T-helper 1 cell treated with Interleukin-12 subunit alpha and Interleukin-12 subunit beta and Interleukin-4 antibody, amounts not matched to agents 30 μg/mL and 1 μg/mL, for 36 hours (primary cell): ENCODE results near the gene XCL2.

Experiments
- H3K27ac Mint-ChIP-seq: one replicate; pipeline ENCODE4 v1.8.0; 2021; ENCODE audit warnings: mild to moderate bottlenecking, mixed read lengths
- H3K27me3 Mint-ChIP-seq: one replicate; pipeline ENCODE4 v1.8.0; 2021; ENCODE audit warnings: low read depth, mixed read lengths
- H3K36me3 Mint-ChIP-seq: one replicate; pipeline ENCODE4 v1.8.0; 2021; ENCODE audit warnings: low read depth, mixed read lengths
- H3K4me1 Mint-ChIP-seq: one replicate; pipeline ENCODE4 v1.8.0; 2021; ENCODE audit warnings: low read depth, mixed read lengths
- H3K4me3 Mint-ChIP-seq: one replicate; pipeline ENCODE4 v1.8.0; 2021; ENCODE audit warnings: mild to moderate bottlenecking, moderate library complexity, mixed read lengths
- H3K9me3 Mint-ChIP-seq: one replicate; pipeline ENCODE4 v1.8.0; 2021; ENCODE audit warnings: mixed read lengths

The XCL2 gene

GRCh38 chr1:168572633-168573032, 28.8 kb upstream of the XCL2 start:
- no peak overlapping the region for H3K27ac Mint-ChIP-seq

GRCh38 chr1:168570652-168571051, 26.9 kb upstream of the XCL2 start:
- H3K9me3 Mint-ChIP-seq = no peaks in the 10 kb centered on the region
- H3K36me3 Mint-ChIP-seq = peaks cover 3% of the 10 kb centered on the region
- peaks cover 20% of the 10 kb centered on the region for H3K4me1 Mint-ChIP-seq
- no peak overlapping the region for H3K4me3 Mint-ChIP-seq
- peaks cover 24% of the 10 kb centered on the region for H3K27me3 Mint-ChIP-seq
- H3K27ac Mint-ChIP-seq = no peak overlapping the region

More at GRCh38 chr1:168572633-168573032, 28.8 kb upstream of the XCL2 start:
- H3K4me1 Mint-ChIP-seq = peaks cover 23% of the 10 kb centered on the region
- H3K27me3 Mint-ChIP-seq = peaks cover 24% of the 10 kb centered on the region
- H3K4me3 Mint-ChIP-seq = no peak overlapping the region
- no peaks in the 10 kb centered on the region for H3K9me3 Mint-ChIP-seq
- H3K36me3 Mint-ChIP-seq = peaks cover 3% of the 10 kb centered on the region

DNA sequence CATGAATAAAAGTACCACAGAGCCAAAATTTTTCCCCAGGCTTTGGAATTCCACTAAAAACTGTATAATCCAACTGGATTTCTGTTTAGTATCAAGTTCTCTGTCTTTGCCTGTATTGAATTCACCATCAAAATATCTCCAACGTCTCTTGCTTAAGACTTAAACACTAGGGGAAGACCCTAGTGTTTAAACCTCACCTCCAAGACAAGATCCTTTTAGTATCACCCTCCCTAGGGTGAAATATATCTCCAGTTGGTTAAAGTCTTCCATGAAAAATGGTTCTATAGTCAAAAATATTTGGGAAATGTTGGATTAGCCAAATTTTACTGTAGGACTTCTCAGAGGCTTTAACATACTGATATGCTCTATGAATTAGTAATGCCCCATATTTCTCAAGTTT, 24.5 kb upstream of the XCL2 start:
- Mint-ChIP-seq H3K4me3 (no peak overlapping the region), H3K27me3 (peaks cover 33% of the 10 kb centered on the region), H3K27ac (no peak overlapping the region), H3K4me1 (peaks cover 7% of the 10 kb centered on the region), H3K36me3 (peaks cover 3% of the 10 kb centered on the region), H3K9me3 (no peaks in the 10 kb centered on the region)

- Mint-ChIP-seq H3K27ac (no peak overlapping the region), H3K4me1 (peaks cover 6% of the 10 kb centered on the region), H3K9me3 (peaks cover 7% of the 10 kb centered on the region), H3K27me3 (peaks cover 41% of the 10 kb centered on the region), H3K4me3 (no peak overlapping the region), H3K36me3 (peaks cover 8% of the 10 kb centered on the region)
Measured at GRCh38 chr1:168567568-168567967, 23.8 kb upstream of the XCL2 start.

DNA sequence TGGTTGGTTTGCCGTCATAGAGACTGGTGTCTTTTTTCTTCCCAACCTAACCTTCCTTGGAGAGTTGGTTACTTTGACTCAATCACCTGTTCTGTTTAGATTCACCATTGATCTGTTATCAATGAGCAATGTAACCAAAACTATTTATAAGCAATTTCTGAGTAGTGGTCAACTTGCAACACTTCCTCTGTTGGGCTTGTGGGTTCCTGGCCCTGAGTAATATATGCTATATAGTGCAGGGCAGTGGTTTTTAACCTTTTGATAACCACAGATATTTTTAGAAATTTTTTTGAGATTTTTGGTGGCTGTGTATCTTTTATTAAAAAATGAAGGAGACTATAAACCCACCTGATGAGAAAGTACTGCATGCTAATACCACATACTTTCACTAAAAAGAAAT, 23.2 kb upstream of the XCL2 start:
- peaks cover 9% of the 10 kb centered on the region for H3K36me3 Mint-ChIP-seq
- H3K27me3 Mint-ChIP-seq = peaks cover 43% of the 10 kb centered on the region
- H3K4me3 Mint-ChIP-seq = no peak overlapping the region
- H3K27ac Mint-ChIP-seq = no peak overlapping the region
- peaks cover under 1% of the 10 kb centered on the region for H3K4me1 Mint-ChIP-seq
- peaks cover 8% of the 10 kb centered on the region for H3K9me3 Mint-ChIP-seq

DNA sequence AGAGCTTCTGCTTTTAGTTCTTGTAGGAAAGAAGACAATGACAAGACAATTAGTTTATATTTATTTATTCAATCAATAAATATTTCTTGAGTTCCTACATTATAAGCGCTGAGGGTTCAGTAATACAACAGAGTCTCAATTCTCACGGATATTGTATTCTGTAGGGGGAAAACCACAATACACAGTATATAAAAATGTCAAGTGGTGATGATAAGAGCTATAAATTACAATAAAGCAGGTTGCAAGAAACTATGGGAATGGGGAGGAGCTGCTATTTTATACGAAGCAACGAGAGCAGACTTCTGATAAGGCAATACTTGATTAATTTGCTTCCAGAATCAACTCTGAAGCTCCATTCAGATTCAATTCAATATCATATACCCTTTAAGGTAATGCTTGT, 22.0 kb upstream of the XCL2 start:
- Mint-ChIP-seq H3K4me1 (no peaks in the 10 kb centered on the region), H3K4me3 (no peak overlapping the region), H3K27me3 (peaks cover 46% of the 10 kb centered on the region), H3K27ac (no peak overlapping the region), H3K36me3 (peaks cover 11% of the 10 kb centered on the region), H3K9me3 (peaks cover 11% of the 10 kb centered on the region)

DNA sequence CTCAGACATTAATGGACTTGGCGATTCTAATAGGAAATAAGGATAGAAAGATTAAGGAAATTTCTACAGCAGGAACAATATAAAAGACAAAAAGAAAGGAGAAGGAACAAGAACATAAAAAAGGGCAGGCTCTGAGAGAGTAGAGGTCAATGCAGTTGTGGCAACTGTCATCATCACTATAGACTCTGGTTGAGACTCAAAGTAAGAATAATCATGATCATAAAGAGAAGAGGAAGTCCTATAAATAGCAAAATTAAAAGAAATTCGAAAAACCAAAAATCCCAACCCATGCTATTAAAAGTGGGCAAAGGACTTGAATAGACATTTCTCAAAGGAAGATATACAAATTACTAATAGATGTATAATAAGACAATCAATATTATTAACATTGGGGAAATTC, 18.2 kb upstream of the XCL2 start:
- Mint-ChIP-seq H3K4me1 (peaks cover 9% of the 10 kb centered on the region), H3K36me3 (peaks cover 11% of the 10 kb centered on the region), H3K27ac (no peak overlapping the region)

GRCh38 chr1:168560370-168560769, 16.6 kb upstream of the XCL2 start:
- H3K4me3 Mint-ChIP-seq = no peak overlapping the region
- peaks cover 14% of the 10 kb centered on the region for H3K4me1 Mint-ChIP-seq
- peaks cover 41% of the 10 kb centered on the region for H3K27me3 Mint-ChIP-seq
- no peak overlapping the region for H3K27ac Mint-ChIP-seq
- H3K36me3 Mint-ChIP-seq = peaks cover 11% of the 10 kb centered on the region
- H3K9me3 Mint-ChIP-seq = peaks cover 11% of the 10 kb centered on the region

More for the DNA sequence above, 18.2 kb upstream of the XCL2 start:
- Mint-ChIP-seq H3K9me3 (peaks cover 11% of the 10 kb centered on the region), H3K4me3 (no peak overlapping the region), H3K27me3 (peaks cover 44% of the 10 kb centered on the region)

DNA sequence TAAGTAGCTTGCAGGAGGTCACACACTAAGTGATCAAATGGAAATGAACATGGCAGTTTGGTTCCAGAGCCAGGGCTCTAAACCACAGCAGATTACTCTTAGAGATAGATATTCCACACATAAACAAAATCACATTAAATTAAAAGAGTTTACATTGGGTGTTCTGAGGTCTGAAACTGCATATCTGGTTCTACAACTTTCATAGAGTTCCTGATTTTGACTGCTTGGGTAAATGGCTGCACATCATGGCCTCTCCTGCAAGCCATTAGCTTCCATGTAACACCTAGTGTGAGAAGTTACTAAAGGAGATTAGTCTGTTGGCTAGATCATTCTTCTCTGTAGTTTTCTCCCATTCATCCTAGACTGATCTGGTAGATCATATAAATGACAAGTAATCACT, 12.8 kb upstream of the XCL2 start:
- Mint-ChIP-seq H3K9me3 (no peaks in the 10 kb centered on the region), H3K4me1 (peaks cover 22% of the 10 kb centered on the region), H3K27ac (no peak overlapping the region), H3K27me3 (peaks cover 14% of the 10 kb centered on the region), H3K36me3 (no peaks in the 10 kb centered on the region), H3K4me3 (no peak overlapping the region)

DNA sequence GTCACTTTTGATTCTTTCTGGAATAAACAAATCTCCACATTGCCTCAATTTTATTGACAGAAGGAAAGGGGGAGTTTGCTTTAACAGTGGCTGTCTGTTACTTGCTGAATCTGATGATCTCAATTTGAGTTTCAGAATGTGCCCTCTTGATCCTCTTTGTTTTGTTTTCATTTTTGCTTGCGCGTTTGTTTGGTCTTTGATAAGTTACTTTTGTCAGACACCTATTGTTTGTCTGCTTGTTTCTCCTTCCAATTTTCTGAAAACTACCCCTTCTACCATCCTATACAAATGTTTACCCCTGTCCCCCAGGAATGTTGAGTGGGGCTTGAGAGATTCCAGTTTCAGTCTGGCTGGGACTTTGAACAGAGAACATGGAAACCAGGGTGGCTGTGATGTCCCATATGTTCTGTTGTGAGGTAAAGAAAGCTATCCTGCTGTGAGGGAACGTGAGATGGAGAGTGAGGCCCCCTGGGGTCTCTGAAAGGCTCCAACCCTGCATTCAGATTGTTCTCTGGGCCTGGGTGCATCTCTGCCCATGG, 11.8 kb upstream of the XCL2 start:
- Mint-ChIP-seq H3K4me3 (no peak overlapping the region), H3K9me3 (no peaks in the 10 kb centered on the region), H3K4me1 (peaks cover 22% of the 10 kb centered on the region), H3K27me3 (peaks cover 9% of the 10 kb centered on the region), H3K27ac (no peak overlapping the region), H3K36me3 (no peaks in the 10 kb centered on the region)

GRCh38 chr1:168554603-168555483, 11.0 kb upstream of the XCL2 start:
- H3K4me3 Mint-ChIP-seq = no peak overlapping the region
- no peaks in the 10 kb centered on the region for H3K9me3 Mint-ChIP-seq
- H3K4me1 Mint-ChIP-seq = peaks cover 22% of the 10 kb centered on the region
- H3K36me3 Mint-ChIP-seq = no peaks in the 10 kb centered on the region
- H3K27me3 Mint-ChIP-seq = peaks cover 2% of the 10 kb centered on the region
- no peak overlapping the region for H3K27ac Mint-ChIP-seq

DNA sequence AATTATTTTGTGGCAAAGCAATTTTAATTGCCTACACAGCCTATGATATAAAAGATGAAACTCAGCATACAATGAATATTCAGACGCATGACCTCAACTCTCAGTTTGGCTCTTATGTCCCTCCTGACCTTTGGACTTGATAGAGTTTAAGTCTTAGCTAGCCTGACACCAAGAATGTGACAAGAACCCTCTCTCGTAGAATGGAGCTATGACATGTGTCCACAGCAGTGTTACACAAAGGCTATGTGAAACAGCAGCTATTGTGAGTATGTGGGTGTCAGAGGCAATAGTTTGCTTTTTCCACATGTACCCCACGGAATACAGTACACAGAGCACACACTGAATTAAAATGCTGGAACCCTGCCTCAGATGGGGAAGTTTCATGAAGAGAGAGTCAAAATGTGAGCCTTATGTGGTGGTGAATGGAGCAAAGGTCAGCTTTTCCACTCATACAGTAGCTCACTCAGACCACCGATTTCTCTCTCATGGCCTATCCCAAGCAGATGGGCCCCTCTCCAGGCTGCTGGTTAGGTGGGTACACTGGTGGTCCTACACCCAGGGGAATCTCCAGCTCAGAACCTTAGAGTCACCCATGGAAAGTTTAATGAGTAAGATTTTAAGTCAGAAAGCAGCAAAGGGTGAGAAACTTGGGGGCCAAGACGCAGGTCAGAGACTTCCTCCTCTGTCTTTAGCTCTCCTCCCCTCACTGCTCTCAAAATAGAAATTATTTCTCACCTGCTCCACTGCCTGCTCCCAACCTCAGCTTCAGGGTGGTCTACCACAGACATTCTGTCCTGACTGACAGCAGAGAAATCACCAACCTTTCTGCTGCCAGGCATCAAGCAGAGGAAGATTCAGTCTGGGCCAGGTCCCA, 10.1 kb upstream of the XCL2 start:
- Mint-ChIP-seq H3K36me3 (no peaks in the 10 kb centered on the region), H3K4me1 (peaks cover 22% of the 10 kb centered on the region), H3K27me3 (no peaks in the 10 kb centered on the region), H3K4me3 (no peak overlapping the region), H3K9me3 (peaks cover 2% of the 10 kb centered on the region), H3K27ac (no peak overlapping the region)

GRCh38 chr1:168552961-168553360, 9.2 kb upstream of the XCL2 start:
- H3K4me3 Mint-ChIP-seq = no peak overlapping the region
- H3K4me1 Mint-ChIP-seq = peaks cover 20% of the 10 kb centered on the region
- H3K27ac Mint-ChIP-seq = no peak overlapping the region
- no peaks in the 10 kb centered on the region for H3K27me3 Mint-ChIP-seq
- H3K36me3 Mint-ChIP-seq = no peaks in the 10 kb centered on the region
- peaks cover 6% of the 10 kb centered on the region for H3K9me3 Mint-ChIP-seq

- peaks cover 12% of the 10 kb centered on the region for H3K9me3 Mint-ChIP-seq
- H3K27me3 Mint-ChIP-seq = peaks cover 7% of the 10 kb centered on the region
- peaks cover 4% of the 10 kb centered on the region for H3K36me3 Mint-ChIP-seq
- H3K4me3 Mint-ChIP-seq = no peak overlapping the region
- no peak overlapping the region for H3K27ac Mint-ChIP-seq
- H3K4me1 Mint-ChIP-seq = peaks cover 13% of the 10 kb centered on the region
Measured at GRCh38 chr1:168551688-168552087, 7.9 kb upstream of the XCL2 start.
